Epithelial cell of esophagus (primary cell): ENCODE data around the gene ASB16.

Experiments
- DNase-seq: peaks from one replicate; pipeline ENCODE4 v3.0.0; 2010; ENCODE audit warnings: low read depth
- H3K4me3 ChIP-seq: 2 replicates; pipeline ENCODE4 v1.5.1; 2011; ENCODE audit warnings: mild to moderate bottlenecking, low read length, control low read depth
- CTCF ChIP-seq: IDR thresholded peaks from 2 replicates; pipeline ENCODE4 v1.5.1; 2011; ENCODE audit warnings: low read depth, mild to moderate bottlenecking, low read length, control low read depth, inconsistent platforms; ENCODE audit not compliant: insufficient read depth; ENCODE audit errors: missing control alignments

Gene ASB16

GRCh38 chr17:44184212-44184810 lies 13.8 kb downstream of the ASB16 start:
- no peak for DNase-seq
- TF ChIP-seq CTCF = no peak
- no peak overlapping the region for H3K4me3 ChIP-seq

- H3K4me3 ChIP-seq = peak within 1 kb of the TSS; percentile 93
- no peak for TF ChIP-seq CTCF
- peak; percentile 99 for DNase-seq
These were observed 16.0 kb downstream of the ASB16 start, which contains the start of gene TMUB2 for GRCh38 chr17:44186307-44187130. TSS of gene TMUB2 (plus strand) at chr17:44186972. CDS start at chr17:44187709, 737 bp downstream.

GRCh38 chr17:44187131-44187899 lies 16.8 kb downstream of the ASB16 start:
- no peak for TF ChIP-seq CTCF
- peak overlapping the region; percentile 93 for H3K4me3 ChIP-seq
- peak; percentile 48 for DNase-seq

GRCh38 chr17:44188576-44189403 lies 18.3 kb downstream of the ASB16 start:
- no peak overlapping the region for H3K4me3 ChIP-seq
- TF ChIP-seq CTCF = no peak
- no peak for DNase-seq

GRCh38 chr17:44190481-44190880 lies 20.0 kb downstream of the ASB16 start:
- TF ChIP-seq CTCF = no peak
- no peak overlapping the region for H3K4me3 ChIP-seq
- DNase-seq = no peak

- H3K4me3 ChIP-seq = no peak overlapping the region
- no peak for DNase-seq
- TF ChIP-seq CTCF = no peak
These were observed 20.9 kb downstream of the ASB16 start for GRCh38 chr17:44191369-44191768.
